GDM1 (cell line): Measurements from ENCODE around the gene CLSTN3.
"Not testable (repeated sequence)": the region's sequence is repeated elsewhere in the genome, so short reads cannot be mapped to it uniquely, and the experiment has no call there.

Source experiments
- DNase-seq: peaks from one replicate; lab custom pipeline; 2025; lab: John Stamatoyannopoulos, UW

The CLSTN3 gene

DNA sequence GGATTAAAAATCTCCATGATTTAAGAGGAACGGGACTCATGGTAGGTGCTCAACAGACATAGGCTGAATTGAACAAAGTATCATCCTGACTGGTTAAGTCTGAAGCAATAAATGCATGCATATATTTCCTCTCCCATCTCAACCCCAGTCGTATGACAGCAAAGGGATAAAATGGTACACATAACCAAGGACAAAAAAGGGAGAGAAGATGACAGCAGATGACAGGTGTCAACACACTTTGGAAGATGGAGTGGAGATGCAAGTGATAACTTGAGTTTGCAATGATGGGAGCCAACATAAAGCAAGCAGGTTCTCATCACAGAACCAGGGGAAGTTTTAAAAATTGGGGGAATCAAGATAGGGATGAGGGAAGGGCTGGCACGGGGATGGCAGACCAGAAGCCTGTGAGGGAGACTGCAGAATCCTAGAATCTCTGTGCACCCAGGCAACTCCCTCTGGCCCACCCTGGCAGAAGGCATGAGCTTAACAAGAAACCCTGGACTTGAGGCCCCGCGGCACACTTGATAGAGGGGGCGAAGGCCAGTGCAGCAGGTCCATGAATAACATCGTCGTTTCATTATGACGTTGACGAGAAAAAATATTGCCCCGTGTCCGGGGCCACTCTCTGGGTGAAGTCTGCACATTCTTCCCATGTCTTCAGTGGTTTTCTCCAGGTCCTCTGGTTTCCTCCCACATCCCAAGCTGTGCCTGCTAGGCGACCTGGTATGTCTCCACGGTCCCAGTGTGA, 26.2 kb upstream of the CLSTN3 start:
- DNase-seq: no peak

- DNase-seq: no peak
Measured at GRCh38 chr12:7106082-7106481, 24.1 kb upstream of the CLSTN3 start.

- DNase-seq: not testable (repeated sequence)
Measured at GRCh38 chr12:7107181-7107580, 23.0 kb upstream of the CLSTN3 start.

DNA sequence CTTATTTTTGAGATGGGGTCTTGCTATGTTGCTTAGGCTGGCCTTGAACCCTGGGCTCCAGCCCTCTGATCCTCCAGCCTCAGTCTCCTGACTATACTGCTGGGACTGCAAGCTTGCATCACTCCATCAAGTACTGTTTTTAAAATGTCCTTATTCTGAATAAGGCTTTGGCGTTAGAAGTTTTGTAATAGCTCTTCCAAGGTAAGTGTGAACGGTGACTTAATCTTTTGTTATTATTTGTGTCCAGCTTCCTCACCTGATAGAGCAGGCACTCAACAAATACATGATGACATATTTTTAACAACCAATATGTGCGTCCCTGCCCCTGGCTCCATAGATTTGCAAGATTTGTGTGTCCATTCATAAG, 22.6 kb upstream of the CLSTN3 start:
- DNase-seq: no peak

- peak; percentile 81 for DNase-seq
Measured at GRCh38 chr12:7108003-7108795, 22.0 kb upstream of the CLSTN3 start.

GRCh38 chr12:7108796-7109571, 21.2 kb upstream of the CLSTN3 start, which contains the start of gene C1RL:
TSS of gene C1RL (minus strand) at chr12:7109214. CDS start at chr12:7109180, 34 bp downstream.
- peak; percentile 72 for DNase-seq

DNA sequence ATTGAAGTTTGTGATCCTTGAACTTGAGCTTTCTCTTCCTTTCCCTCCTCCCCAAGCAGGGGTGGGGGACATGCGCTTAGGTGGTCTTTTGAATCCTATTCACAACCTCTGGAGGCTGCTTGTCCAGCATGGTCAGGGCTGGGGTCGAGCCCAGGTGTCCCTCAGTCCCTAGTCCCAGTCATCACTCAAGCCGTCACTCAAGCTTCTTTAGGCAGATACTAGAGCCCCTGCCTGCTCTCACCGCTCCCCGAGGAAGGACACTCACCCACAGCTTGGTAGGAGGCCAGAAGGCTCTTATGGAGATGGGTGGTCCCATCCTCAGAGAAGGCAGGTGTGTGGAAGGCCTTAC, 20.6 kb upstream of the CLSTN3 start:
- DNase-seq: no peak

- DNase-seq: no peak
Measured at GRCh38 chr12:7110661-7111060, 19.5 kb upstream of the CLSTN3 start.

GRCh38 chr12:7112041-7112440, 18.1 kb upstream of the CLSTN3 start:
- DNase-seq: no peak

- no peak for DNase-seq
Measured at GRCh38 chr12:7113389-7113871, 16.7 kb upstream of the CLSTN3 start.

- DNase-seq: no peak
Measured at GRCh38 chr12:7114008-7114407, 16.2 kb upstream of the CLSTN3 start.

GRCh38 chr12:7114851-7115250, 15.3 kb upstream of the CLSTN3 start:
- no peak for DNase-seq

- no peak for DNase-seq
Measured at GRCh38 chr12:7116196-7116595, 14.0 kb upstream of the CLSTN3 start.

- DNase-seq: no peak
Measured at GRCh38 chr12:7116916-7117315, 13.3 kb upstream of the CLSTN3 start.

DNA sequence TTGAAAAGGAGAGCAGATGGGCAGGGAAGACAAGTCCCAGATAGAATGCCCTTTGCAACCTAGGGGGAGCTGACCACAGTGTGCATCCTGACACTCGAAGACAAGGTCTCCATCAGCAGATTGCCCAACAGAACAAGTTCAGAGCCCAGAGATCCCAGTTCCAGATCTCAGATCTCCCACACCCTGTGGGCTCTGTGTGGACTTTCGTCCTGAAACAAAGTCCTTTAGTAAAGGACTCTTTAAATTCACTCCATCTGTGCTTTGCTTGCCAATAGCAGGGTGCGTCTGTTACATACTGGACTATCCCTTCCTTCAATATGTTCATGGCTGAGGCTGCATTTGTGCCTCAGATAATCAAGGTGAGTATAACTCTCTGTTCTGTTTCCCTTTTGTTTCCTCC, 12.5 kb upstream of the CLSTN3 start:
- no peak for DNase-seq

GRCh38 chr12:7118881-7119280, 11.3 kb upstream of the CLSTN3 start:
- no peak for DNase-seq

DNA sequence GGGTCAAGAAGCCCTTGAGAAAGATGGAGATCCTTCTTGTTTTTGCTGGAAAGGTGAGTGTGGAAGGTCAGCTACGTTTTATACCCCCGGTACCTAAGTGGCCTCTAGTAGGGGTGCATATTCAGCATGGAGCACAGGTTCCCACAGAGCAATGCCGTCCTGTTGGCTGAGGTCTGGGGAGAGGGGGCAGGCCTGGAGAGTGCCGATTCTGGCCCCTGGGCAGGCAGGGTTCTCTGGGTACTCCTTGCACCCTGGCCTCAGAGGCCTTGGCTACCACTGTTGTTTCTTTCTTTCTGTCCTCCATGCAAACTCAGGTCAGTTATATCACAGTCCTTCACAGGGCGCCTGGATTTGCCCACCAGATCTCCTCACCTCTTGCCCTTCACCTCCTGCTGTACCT, 10.0 kb upstream of the CLSTN3 start:
- DNase-seq: no peak

DNA sequence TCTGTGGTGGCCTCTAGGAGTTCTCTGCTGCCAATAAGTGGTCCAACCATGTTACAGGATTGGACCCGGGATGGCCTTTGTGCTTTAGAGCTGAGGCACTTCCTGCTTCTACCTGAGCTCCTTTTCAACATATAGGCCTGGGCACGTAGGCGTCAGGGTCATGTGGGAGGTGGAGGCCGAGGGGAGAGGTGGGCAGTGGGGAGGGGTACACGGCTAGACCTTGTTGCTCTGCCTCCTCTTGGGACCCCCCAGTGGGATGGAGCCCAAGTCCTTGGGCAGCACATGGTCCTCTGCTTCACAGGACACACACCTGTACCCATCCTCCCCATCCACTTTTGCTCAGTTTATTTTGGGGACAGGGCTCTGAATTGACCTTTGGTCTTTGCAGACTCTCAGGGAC, 8.8 kb upstream of the CLSTN3 start:
- no peak for DNase-seq

GRCh38 chr12:7122811-7123769, 7.1 kb upstream of the CLSTN3 start:
- no peak for DNase-seq

- DNase-seq: no peak
Measured at GRCh38 chr12:7123806-7124522, 6.2 kb upstream of the CLSTN3 start.
